Stimulated activated CD8-positive, alpha-beta memory T cell treated with anti-CD3 and anti-CD28 coated beads, Interleukin-2, amount 100 ng/mL, for 1 hour (primary cell): ENCODE data around the gene HK3.

Experiments
- DNase-seq, 2 donors: peaks; one replicate each; pipeline ENCODE4 v3.0.0-alpha.2; 2020; ENCODE audit warnings: low read depth in 2 of 2

HK3 gene

GRCh38 chr5:176899296-176899891, at the start of gene HK3:
Gene HK3 (minus strand): TSS chr5:176899346. CDS start chr5:176896159, 3,187 bp downstream.
- no peak for DNase-seq

DNA sequence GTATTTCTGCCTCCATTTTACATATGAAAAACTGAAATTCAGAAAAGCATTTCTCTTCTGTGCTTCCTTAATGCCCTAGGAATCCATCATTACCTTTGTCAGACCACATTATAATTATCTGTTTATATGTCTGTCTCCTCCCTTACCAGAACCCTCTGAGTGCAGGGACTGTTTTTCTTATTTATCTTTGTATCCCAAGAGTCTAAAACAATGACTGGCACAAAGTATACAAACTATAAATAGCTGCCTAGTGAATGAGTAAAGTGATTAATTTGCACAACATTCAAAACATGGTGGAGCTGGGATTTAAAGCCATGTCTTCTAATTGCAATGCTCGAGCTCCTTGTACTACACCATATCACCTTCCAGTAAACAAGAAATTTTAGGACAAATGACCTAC, 49.3 kb upstream of the HK3 start:
- DNase-seq, result no peak

DNA sequence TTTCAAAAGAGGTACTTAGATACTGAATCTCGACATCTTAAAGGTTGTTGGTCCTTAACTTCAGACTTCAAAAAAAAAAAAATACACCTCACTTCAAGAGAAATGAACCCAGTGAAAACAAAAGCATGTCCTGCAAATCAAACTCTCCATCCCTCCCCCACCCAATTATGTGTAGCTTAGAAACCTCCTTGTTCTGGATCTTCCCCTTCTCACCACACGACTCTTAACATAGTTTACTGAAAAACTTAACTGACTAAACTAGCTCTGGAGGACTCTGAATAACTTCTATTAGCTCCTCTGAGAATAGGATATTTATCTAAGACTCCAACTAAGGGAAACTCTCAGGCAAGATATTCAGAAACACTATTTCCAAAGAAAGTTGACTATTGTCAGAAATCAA, 48.7 kb upstream of the HK3 start:
- no peak for DNase-seq

GRCh38 chr5:176944268-176944667, 45.1 kb upstream of the HK3 start:
- DNase-seq, result no peak

- no peak for DNase-seq
These were observed 44.7 kb upstream of the HK3 start for GRCh38 chr5:176943816-176944215.

GRCh38 chr5:176941951-176942350, 42.8 kb upstream of the HK3 start:
- no peak for DNase-seq

DNA sequence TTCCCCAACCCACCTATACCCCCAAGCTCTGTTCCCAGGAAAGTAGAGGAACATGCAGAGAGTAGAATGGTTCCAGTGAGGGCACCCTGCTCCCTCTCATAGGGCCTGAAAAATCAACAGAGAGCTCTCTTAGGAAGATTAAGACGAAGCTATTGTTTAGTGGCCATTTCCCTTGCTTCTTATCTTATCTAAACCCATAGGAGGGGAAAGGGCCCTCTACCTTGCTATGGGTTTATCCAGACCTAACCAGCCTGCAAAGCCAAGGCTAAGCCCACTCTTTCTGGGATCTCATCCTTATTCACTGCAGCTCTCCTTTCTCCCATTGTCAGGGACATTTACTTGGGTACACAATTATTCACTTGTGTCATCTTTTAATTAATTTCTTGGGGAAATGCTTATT, 39.3 kb upstream of the HK3 start:
- DNase-seq, result no peak

DNA sequence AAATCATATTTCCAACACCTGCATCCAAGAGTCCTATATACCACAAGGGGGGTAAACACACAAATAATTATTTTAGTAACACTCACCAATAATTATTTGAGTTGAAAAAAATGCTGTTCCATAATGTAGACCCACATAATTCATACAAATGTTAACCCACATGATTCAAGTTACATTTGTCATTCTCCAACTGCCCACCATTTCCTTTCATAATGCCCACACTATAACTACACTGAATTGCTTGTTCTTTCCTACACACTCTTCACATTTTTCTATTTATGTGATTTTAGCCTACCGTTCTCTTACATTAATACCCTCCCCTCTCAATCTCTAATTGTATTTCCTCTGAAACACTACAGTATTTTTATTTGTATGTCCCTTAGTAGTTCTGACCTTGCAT, 35.9 kb upstream of the HK3 start:
- DNase-seq, result no peak

DNA sequence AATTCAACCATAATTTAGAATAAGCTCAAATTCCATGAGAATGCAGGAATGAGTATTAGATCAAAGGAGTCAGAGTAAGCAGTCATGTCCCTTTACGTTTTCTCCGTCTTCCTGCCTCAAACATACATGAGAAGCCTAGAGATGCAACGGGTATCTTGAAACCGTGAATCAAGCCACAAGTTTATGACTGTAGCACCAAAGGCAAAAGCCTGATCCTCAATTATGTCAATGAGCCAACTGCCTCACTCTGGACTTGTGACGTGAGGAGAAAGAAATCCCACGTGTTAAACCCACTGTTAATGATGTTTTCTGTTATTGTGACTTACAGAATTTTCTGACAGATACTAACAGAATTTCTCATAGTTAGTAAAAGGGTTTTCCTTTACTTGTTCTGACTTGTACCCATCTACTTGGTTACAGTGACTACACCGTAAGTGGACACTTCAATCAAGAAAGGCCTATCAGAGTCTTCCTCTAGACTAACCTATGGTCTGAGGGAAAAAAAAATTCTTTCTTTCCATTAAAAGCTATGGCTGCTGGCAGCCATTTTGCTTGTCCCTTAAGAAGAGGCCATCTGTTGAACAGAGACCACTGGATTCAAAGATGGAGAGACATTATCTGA, 35.3 kb upstream of the HK3 start:
- DNase-seq, result no peak

- DNase-seq, result no peak
These were observed 30.5 kb upstream of the HK3 start for GRCh38 chr5:176929654-176930053.

DNA sequence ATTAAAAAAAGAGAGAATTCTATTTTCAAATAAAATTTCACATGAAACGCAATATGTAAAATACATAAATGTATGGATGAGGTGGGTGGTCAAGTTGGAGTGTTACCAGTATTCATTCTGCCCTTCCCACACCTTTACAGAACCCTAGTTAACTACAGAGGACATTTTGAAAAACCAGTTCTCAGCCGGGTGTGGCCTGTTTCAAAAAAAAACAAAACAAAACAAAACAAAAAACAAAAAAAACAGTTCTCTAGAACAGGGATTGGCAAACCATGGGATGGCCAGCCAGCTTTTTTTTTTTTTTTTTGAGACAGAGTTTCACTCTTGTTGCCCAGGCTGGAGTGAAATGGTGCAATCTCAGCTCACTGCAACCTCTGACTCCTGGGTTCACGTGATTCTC, 28.4 kb upstream of the HK3 start:
- no peak for DNase-seq

GRCh38 chr5:176922817-176923216, 23.7 kb upstream of the HK3 start:
- DNase-seq, result no peak

GRCh38 chr5:176921714-176922113, 22.6 kb upstream of the HK3 start:
- no peak for DNase-seq

- DNase-seq, result no peak
These were observed 19.5 kb upstream of the HK3 start for GRCh38 chr5:176918613-176919012.

DNA sequence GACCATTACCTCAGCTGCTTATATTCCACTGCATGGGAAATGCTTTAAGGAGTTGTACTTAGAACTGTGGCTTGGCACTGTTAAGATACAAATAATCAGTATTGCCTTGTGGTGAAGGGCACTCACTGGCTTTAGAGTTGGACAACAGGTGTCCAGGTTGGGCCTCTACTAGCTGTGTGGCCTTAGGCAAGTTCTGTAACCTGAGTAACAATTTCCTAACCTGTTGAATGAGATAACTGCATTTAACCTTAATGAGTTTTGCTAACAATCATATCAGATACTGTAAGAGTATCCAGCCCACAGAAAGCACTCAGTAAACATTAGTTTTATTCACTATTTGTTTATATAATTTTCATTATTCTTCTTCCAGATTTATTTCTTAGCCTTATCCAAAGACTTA, 17.2 kb upstream of the HK3 start:
- DNase-seq, result no peak

DNA sequence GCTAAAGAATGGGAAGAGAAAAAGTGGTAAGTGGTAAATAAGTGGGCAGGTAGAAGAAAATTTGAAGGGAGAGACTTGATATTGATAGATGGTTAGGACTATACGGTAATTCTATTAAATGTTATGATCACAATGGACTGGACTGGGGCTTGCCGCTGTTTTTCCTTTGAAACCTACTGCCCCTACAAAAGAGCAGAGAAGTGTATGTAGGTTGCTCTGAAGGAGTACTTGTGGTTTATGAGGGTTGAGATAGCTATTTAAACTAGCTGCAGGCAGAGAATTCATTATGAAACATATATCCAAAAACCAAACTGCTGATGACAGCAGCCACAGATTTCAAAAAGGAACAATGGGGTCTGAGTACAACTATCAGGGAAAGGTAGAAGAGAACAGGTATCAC, 16.8 kb upstream of the HK3 start:
- no peak for DNase-seq

- no peak for DNase-seq
These were observed 13.0 kb upstream of the HK3 start for GRCh38 chr5:176912115-176912514.

DNA sequence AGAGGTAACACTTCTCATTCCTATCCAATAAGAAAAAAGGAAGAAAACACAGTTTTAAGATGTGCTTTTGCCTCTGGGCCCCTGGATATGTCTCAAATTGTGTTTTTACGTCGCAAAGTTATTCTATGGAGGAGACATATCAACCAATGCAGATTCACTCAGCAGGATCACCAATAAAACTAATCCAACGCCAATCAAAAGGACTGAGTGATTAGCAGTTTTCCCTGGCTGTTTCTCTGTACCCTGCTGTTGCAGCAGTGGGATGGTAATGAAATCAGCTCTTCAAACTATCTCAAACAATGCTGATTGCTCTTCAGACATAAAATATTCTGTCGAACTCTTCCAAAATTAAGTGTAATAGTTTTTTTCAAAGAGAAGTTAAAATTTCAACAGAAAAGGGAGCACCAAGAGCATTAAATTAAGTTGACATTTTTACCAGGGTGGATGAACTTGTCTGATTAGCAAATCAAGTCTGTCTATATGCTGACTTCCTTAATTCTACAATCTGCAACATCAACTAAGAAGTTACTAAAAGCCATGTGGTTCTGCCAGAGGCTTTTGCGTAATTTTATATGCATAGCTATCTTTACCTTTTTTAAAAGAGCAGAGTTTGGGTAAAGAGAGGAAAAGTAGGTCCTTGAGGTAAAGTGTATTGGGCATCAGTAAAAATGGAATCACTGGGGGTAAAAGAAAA, 9.7 kb upstream of the HK3 start:
- no peak for DNase-seq

DNA sequence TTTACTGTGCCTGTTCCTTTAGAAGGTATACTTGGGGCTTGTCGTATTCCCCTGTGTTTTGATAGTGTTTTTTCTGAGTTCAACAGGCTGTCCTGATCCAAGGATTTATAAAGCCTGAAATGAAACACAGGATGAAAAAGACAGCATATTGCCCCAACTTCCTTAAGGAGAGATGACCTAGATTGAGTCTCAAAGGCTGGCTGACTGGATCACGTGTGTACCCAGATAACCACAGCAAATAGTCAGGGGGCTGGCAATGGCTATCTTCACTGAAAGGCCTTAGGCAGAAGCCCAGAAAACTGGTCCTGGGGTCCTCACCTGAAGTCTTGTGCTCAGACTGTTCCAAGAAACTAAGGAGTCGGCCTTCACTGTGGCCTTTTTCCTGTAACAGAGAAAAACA, 7.7 kb upstream of the HK3 start:
- DNase-seq, result no peak

- no peak for DNase-seq
These were observed 7.0 kb upstream of the HK3 start for GRCh38 chr5:176906126-176906525.

DNA sequence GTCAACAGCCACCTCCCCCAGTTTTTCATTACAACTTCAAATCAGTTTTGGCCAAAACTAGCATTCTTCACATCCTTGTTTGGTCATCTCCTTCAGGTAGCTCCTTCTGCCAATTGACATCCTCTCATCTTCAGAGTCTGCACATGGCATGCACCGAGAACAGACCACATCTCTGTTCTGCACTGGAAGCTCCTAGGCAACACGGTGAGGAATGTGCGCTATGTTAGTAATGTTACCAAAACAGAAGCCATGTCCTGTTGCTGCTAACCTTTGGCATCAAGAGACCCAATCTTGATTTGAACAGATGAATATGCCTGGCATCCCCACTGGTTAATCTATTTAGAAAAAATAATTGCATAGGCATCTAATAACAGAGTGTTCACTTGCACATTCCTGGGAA, 5.1 kb upstream of the HK3 start:
- DNase-seq, result no peak

GRCh38 chr5:176902911-176903664, 3.9 kb upstream of the HK3 start:
- DNase-seq, result no peak
